ENCODE measurements around the gene ZNF692. TPM values are rescaled to one million over a fixed set of nuclear protein-coding genes. Genes with fewer than 3 reads are reported as not detected.

ZNF692 gene
- total RNA-seq, 1 experiment from 2014 or later, result 59.1 TPM

- POLR2A ChIA-PET, result no interaction called here
- no peak overlapping the region for H3K27ac Mint-ChIP-seq
Measured at GRCh38 chr1:248810727-248811513, 48.0 kb downstream of the ZNF692 start.

GRCh38 chr1:248810000-248810726, 48.7 kb downstream of the ZNF692 start:
- Mint-ChIP-seq H3K27me3 (ENCODE audit: low read depth) (peaks cover 4% of the 10 kb centered on the region; the same call in 1 of the 2 replicates), H3K36me3 (peaks cover 31% of the 10 kb centered on the region), H3K27ac (no peak overlapping the region), H3K4me3 (no peak overlapping the region), H3K9me3 (peaks cover 9% of the 10 kb centered on the region), H3K4me1 (no peaks in the 10 kb centered on the region)
- DNase-seq (ENCODE audit: low spot score), result no peak
- POLR2A ChIA-PET, result no interaction called here
- CTCF ChIA-PET, result no interaction called here
- ATAC-seq, result no peak
- TF ChIP-seq, protein P1, sequence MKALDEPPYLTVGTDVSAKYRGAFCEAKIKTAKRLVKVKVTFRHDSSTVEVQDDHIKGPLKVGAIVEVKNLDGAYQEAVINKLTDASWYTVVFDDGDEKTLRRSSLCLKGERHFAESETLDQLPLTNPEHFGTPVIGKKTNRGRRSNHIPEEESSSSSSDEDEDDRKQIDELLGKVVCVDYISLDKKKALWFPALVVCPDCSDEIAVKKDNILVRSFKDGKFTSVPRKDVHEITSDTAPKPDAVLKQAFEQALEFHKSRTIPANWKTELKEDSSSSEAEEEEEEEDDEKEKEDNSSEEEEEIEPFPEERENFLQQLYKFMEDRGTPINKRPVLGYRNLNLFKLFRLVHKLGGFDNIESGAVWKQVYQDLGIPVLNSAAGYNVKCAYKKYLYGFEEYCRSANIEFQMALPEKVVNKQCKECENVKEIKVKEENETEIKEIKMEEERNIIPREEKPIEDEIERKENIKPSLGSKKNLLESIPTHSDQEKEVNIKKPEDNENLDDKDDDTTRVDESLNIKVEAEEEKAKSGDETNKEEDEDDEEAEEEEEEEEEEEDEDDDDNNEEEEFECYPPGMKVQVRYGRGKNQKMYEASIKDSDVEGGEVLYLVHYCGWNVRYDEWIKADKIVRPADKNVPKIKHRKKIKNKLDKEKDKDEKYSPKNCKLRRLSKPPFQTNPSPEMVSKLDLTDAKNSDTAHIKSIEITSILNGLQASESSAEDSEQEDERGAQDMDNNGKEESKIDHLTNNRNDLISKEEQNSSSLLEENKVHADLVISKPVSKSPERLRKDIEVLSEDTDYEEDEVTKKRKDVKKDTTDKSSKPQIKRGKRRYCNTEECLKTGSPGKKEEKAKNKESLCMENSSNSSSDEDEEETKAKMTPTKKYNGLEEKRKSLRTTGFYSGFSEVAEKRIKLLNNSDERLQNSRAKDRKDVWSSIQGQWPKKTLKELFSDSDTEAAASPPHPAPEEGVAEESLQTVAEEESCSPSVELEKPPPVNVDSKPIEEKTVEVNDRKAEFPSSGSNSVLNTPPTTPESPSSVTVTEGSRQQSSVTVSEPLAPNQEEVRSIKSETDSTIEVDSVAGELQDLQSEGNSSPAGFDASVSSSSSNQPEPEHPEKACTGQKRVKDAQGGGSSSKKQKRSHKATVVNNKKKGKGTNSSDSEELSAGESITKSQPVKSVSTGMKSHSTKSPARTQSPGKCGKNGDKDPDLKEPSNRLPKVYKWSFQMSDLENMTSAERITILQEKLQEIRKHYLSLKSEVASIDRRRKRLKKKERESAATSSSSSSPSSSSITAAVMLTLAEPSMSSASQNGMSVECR (CRISPR knock-in tag; IDR thresholded peaks at IDR 0.05; ENCODE audit: borderline replicate concordance), result no peak
- TF ChIP-seq MYBL2 (CRISPR knock-in tag; IDR thresholded peaks at IDR 0.05), result no peak
- no peak for TF ChIP-seq IRF1 (CRISPR knock-in tag; IDR thresholded peaks at IDR 0.05)
- TF ChIP-seq IRF2 (CRISPR knock-in tag; IDR thresholded peaks at IDR 0.05; ENCODE audit: borderline replicate concordance, low read depth), result no peak
- no peak for TF ChIP-seq ZBTB21 (CRISPR knock-in tag; IDR thresholded peaks at IDR 0.05; ENCODE audit: borderline replicate concordance)
- TF ChIP-seq ERG (CRISPR knock-in tag; IDR thresholded peaks at IDR 0.05), result no peak
- no peak for TF ChIP-seq CREB1 (CRISPR knock-in tag; IDR thresholded peaks at IDR 0.05)

More at GRCh38 chr1:248810727-248811513, 48.0 kb downstream of the ZNF692 start:
- Mint-ChIP-seq H3K27me3 (ENCODE audit: low read depth) (0 out of 2 replicates have a peak, but pooled peaks cover under 1% of the 10 kb centered on the region), H3K36me3 (peaks cover 36% of the 10 kb centered on the region), H3K4me3 (no peak overlapping the region), H3K9me3 (peaks cover 2% of the 10 kb centered on the region), H3K4me1 (peaks cover 6% of the 10 kb centered on the region)
- no peak for ATAC-seq
- TF ChIP-seq JAZF1 (CRISPR knock-in tag; IDR thresholded peaks at IDR 0.05) (no peak), MXD4 (CRISPR knock-in tag; IDR thresholded peaks at IDR 0.05; ENCODE audit: borderline replicate concordance) (no peak), TP53 (CRISPR knock-in tag; IDR thresholded peaks at IDR 0.05) (no peak), CREM (CRISPR knock-in tag; IDR thresholded peaks at IDR 0.05) (no peak), RORB (CRISPR knock-in tag; IDR thresholded peaks at IDR 0.05) (no peak), USF1 (CRISPR knock-in tag; IDR thresholded peaks at IDR 0.05) (no peak), RELA (CRISPR knock-in tag; IDR thresholded peaks at IDR 0.05; ENCODE audit: borderline replicate concordance) (no peak), SMAD4 (CRISPR knock-in tag; IDR thresholded peaks at IDR 0.05) (no peak), ZNF416 (CRISPR knock-in tag; IDR thresholded peaks at IDR 0.05) (no peak), ETV6 (CRISPR knock-in tag; IDR thresholded peaks at IDR 0.05) (no peak), FOXP1 (CRISPR knock-in tag; IDR thresholded peaks at IDR 0.05; ENCODE audit: borderline replicate concordance) (no peak)
- TF ChIP-seq, protein P2, sequence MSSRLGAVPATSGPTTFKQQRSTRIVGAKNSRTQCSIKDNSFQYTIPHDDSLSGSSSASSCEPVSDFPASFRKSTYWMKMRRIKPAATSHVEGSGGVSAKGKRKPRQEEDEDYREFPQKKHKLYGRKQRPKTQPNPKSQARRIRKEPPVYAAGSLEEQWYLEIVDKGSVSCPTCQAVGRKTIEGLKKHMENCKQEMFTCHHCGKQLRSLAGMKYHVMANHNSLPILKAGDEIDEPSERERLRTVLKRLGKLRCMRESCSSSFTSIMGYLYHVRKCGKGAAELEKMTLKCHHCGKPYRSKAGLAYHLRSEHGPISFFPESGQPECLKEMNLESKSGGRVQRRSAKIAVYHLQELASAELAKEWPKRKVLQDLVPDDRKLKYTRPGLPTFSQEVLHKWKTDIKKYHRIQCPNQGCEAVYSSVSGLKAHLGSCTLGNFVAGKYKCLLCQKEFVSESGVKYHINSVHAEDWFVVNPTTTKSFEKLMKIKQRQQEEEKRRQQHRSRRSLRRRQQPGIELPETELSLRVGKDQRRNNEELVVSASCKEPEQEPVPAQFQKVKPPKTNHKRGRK (CRISPR knock-in tag; IDR thresholded peaks at IDR 0.05; ENCODE audit: borderline replicate concordance), result no peak
- TF ChIP-seq, protein P3, sequence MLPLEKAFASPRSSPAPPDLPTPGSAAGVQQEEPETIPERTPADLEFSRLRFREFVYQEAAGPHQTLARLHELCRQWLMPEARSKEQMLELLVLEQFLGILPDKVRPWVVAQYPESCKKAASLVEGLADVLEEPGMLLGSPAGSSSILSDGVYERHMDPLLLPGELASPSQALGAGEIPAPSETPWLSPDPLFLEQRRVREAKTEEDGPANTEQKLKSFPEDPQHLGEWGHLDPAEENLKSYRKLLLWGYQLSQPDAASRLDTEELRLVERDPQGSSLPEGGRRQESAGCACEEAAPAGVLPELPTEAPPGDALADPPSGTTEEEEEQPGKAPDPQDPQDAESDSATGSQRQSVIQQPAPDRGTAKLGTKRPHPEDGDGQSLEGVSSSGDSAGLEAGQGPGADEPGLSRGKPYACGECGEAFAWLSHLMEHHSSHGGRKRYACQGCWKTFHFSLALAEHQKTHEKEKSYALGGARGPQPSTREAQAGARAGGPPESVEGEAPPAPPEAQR (CRISPR knock-in tag; IDR thresholded peaks at IDR 0.05), result no peak
- TF ChIP-seq, protein P4, sequence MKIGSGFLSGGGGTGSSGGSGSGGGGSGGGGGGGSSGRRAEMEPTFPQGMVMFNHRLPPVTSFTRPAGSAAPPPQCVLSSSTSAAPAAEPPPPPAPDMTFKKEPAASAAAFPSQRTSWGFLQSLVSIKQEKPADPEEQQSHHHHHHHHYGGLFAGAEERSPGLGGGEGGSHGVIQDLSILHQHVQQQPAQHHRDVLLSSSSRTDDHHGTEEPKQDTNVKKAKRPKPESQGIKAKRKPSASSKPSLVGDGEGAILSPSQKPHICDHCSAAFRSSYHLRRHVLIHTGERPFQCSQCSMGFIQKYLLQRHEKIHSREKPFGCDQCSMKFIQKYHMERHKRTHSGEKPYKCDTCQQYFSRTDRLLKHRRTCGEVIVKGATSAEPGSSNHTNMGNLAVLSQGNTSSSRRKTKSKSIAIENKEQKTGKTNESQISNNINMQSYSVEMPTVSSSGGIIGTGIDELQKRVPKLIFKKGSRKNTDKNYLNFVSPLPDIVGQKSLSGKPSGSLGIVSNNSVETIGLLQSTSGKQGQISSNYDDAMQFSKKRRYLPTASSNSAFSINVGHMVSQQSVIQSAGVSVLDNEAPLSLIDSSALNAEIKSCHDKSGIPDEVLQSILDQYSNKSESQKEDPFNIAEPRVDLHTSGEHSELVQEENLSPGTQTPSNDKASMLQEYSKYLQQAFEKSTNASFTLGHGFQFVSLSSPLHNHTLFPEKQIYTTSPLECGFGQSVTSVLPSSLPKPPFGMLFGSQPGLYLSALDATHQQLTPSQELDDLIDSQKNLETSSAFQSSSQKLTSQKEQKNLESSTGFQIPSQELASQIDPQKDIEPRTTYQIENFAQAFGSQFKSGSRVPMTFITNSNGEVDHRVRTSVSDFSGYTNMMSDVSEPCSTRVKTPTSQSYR (CRISPR knock-in tag; IDR thresholded peaks at IDR 0.05), result no peak
- CTCF ChIA-PET, result interaction anchor here (0.6 to 1.9 kb wide), 4 partner anchors 15 to 37 kb away, joined by 3 to 11 read pairs (median 8); partner anchors contain the start of genes SH3BP5L and ZNF672
- DNase-seq (ENCODE audit: low spot score), result no peak
